GM13976 (cell line): ENCODE data around the gene STK11IP.

Experiments used
- DNase-seq: peaks from one replicate; pipeline ENCODE4 v3.0.0; 2012; ENCODE audit warnings: low spot score
- in situ Hi-C: fragments of 300-500 bp; cut with MboI; formaldehyde crosslinking; loops from one replicate; pipeline ENCODE4 v1.12.0; 2022; ENCODE audit warnings: low sequenced_read_pairs, mixed read lengths, inconsistent platforms; ENCODE audit not compliant: unreplicated experiment
- TF ChIP-seq, protein P1 (sequence below): IDR thresholded peaks from 2 replicates; pipeline ENCODE4 v1.5.1; 2012; ENCODE audit warnings: borderline replicate concordance, mild to moderate bottlenecking; ENCODE audit not compliant: insufficient read depth; ENCODE audit errors: extremely low read depth, missing control alignments, control extremely low read depth

Gene STK11IP

DNA sequence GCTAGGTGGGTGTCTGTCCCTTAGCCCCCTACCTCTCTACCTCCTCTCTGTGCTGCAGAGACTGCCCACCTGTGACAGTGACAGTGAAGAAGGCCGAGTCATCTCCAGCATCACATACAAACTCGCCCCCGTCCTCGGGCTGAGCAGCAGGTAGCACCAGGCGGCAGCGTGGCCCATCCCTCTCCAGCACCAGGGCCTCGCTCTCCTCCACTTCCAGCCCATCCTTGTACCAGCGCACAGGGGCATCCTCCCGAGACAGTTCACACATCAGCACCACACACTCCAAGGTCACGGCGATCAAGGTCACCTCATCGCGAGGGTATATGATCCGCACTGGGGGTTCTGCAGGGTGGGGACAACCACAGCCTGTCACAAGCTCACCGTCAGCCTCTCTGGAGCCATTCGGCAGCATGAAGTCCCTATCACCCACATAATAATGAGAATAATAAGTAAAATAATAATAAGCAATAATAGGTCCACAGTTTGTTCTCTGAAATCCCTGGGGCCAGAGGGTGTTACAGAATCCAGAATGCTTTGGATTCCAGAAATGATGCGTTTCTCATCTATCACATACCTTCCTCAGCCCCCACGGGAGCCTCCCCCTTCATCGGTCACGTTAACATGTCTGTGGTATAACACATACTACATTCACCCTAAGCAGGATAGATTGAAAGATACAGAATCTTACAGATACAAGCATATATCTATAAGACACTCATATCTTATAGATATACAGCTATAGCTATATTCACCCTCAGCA is 38.3 kb upstream of the STK11IP start:
- no peak for DNase-seq
- in situ Hi-C loops = no loop called here
- TF ChIP-seq, protein P1, sequence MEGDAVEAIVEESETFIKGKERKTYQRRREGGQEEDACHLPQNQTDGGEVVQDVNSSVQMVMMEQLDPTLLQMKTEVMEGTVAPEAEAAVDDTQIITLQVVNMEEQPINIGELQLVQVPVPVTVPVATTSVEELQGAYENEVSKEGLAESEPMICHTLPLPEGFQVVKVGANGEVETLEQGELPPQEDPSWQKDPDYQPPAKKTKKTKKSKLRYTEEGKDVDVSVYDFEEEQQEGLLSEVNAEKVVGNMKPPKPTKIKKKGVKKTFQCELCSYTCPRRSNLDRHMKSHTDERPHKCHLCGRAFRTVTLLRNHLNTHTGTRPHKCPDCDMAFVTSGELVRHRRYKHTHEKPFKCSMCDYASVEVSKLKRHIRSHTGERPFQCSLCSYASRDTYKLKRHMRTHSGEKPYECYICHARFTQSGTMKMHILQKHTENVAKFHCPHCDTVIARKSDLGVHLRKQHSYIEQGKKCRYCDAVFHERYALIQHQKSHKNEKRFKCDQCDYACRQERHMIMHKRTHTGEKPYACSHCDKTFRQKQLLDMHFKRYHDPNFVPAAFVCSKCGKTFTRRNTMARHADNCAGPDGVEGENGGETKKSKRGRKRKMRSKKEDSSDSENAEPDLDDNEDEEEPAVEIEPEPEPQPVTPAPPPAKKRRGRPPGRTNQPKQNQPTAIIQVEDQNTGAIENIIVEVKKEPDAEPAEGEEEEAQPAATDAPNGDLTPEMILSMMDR = no peak

DNA sequence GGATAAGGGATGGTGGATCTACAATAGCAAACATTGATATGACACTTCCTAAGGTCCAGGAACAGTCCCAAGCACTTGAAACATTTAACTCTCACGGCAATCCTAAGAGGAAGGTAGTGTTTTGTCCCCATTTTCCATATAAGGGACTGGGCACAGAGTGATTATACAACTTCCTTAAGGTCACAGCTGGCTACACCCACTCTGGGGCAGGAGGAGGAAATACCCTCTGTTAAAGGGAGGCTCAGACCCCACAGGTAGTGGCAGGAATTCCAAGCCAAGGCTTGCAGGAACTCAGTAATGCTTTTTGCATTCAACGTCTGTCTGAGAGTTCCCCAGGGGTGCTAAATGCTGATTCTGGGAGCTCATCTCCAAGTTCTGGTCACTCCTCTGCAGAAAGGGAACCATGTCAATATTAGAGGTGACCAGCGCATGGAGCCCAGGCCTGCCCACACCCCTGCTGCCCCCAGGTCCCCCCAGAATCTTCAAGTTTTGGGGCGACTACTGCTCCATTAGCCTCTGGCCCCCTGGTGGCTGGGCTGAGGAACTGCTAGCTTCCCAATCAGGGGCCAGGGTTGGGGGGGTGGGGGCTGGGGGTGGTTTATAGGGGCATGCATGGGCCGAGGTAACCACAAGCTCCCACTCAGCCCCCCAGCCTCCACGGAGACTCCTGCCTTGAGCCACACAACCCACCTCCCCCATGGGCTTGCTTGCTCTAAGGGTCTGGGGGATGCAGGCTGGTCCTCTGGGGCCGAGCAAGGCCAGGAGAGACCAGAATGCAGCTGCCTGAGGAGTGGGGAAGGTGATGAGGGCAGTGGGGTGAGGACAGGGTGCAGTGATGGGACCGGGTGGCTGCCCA is 37.4 kb upstream of the STK11IP start:
- in situ Hi-C loops = no loop called here
- DNase-seq = peak; percentile 79
- TF ChIP-seq, protein P1 = peak; percentile 56

DNA sequence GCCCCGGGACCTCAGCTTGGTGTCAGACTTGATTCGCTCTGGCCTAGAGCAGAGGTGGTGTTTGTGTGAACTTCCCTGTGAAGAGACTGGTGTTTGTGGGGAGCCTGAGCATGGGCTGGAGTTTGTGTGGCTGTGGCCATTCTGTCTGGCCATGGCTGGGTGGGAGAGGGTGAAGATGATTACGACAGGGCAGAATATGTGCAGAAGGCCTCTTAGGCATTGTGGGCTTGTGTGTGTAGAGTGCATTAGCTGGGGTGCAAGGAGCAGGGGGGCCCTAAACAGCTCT is 36.8 kb upstream of the STK11IP start:
- TF ChIP-seq, protein P1 = no peak
- no peak for DNase-seq
- in situ Hi-C loops = no loop called here

DNA sequence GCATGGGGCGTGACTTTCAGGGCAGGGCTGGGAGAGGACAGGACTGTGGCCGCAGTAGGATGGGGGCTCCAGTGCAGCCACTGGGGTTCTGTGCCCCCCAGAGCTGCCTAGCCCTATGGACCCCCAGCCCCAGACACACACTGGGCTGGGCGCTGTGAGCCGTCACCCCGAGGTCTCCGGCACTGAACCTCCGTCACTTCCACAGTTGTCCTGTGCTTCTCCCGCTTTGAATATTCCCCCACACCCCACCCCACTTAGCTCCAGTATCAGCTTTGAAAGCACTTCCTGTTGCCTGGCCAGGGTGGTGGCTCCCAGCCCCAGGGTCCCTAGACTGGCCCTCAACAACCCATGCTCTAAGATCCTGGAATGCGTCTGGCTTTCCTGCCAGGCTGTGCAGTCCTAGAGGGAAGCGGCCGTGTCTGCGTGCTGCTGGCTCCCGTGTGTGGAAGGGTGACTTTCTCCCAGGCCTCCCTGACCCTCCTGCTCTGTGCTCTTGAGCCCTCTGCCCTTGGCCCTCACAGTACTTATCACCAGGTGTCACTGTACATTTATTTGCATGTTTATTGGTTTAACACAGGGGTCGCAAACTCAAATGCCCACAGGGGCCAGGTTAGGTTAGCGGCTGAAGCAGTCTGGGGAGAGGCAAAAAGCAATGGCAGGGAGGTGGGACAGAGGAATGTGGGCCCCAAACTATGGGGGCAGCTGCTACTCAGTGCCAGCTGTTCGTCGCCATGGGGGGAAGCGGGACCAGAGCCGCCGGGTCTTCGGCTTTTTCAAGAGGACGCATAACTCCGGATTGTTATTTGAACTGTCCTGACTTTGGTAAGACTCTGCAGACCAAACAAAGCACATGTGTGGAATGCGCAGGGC is 36.2 kb upstream of the STK11IP start:
- TF ChIP-seq, protein P1 = no peak
- DNase-seq = no peak
- in situ Hi-C loops = no loop called here

DNA sequence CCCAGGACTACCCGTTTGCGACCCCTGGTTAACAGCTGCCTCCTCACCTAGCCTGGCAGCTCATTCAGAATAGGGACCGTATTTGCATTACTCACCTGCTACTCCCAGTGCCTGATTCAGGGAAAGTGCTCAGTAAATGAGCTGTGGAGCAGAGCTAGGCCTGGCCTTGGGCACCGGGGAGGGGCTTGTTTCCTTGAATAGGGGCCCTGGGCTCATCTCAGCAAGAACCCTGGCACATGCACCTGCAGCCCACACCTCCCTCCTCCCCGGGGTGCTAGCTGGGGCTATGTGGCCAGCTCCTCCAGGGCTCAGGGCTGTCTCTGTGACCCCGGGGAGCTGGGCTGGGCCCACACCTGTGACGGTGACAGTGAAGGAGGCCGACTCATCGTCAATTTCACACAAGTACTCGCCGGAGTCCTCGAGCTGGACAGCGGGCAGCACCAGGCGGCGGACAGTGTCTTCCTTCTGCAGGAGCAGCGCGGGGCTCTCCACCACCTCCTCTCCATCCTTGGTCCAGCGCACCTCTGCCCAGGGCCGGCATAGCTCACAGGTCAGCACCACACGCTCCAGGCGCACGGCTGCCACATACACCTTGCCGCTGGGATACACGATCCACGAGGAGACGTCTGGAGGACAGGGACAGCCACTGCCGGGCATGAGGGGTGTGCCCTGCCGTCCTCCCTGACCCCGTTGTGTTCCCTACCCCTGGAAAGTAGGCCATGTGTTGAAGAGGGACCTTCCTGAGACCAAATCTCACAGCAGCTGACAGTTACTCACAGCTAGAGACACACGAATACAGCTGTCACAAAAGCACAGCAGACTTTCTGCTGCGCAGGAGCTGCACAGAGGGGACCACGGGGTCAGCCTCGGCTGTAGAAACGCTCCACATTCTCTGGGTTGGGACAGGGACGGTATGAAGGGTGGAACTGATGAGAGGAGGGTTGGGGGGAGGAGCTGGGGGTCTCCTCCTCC is 35.3 kb upstream of the STK11IP start:
- no peak for DNase-seq
- in situ Hi-C loops = no loop called here
- TF ChIP-seq, protein P1 = no peak

DNA sequence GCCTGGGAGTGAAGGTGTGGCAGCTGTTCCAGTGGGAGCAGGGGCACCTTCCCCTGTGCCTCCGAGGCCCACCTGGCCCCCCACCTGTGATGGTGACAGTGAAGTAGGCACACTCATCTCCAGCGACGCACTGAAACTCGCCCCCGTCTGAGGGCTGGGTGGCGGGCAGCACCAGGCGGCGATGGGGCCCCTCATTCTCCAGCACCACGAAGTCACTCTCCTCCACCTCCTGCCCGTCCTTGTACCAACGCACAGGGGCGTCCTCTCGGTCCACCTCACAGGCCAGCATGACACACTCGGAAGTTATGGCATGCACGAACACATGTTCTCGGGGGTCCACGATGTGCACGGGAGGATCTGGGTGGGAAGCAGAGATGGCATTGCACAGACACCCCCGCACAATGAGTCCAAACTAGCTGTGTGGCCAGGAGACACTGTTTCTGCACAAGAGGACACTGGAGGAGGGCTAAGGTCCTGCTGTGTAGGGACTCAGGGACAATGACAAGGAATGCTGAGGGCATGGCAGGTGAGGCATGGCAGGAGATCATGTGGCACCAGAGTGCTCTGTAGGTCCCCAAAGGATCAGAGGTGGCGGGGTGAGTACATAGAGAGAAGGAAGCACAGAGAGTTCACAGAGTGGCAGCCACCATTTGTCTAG is 34.3 kb upstream of the STK11IP start:
- in situ Hi-C loops = no loop called here
- DNase-seq = no peak
- TF ChIP-seq, protein P1 = no peak
